Measurements from ENCODE around the gene DNAAF5.
A peak's percentile ranks its signal among the peaks of the same experiment; 100 is the strongest.
"Not testable (repeated sequence)": the region's sequence is repeated elsewhere in the genome, so short reads cannot be mapped to it uniquely, and the experiment has no call there.

Gene DNAAF5

GRCh38 chr7:784971-785370, 58.5 kb downstream of the DNAAF5 start:
- no peak for DNase-seq

- DNase-seq, result no peak
Observed at GRCh38 chr7:785416-785815, 58.9 kb downstream of the DNAAF5 start.

GRCh38 chr7:786472-787255, 60.2 kb downstream of the DNAAF5 start:
- DNase-seq, result peak; percentile 44

GRCh38 chr7:787332-788240, 61.1 kb downstream of the DNAAF5 start:
- no peak for DNase-seq

- no peak for DNase-seq
Observed at GRCh38 chr7:791519-791918, 65.0 kb downstream of the DNAAF5 start.

GRCh38 chr7:794207-794606, 67.7 kb downstream of the DNAAF5 start:
- no peak for DNase-seq

GRCh38 chr7:794671-795329, 68.3 kb downstream of the DNAAF5 start:
- no peak for DNase-seq

- DNase-seq, result not testable (repeated sequence)
Observed at GRCh38 chr7:796434-797169, 70.1 kb downstream of the DNAAF5 start.

- no peak for DNase-seq
Observed at GRCh38 chr7:798921-799470, 72.5 kb downstream of the DNAAF5 start.

GRCh38 chr7:800692-801091, 74.2 kb downstream of the DNAAF5 start:
- no peak for DNase-seq

GRCh38 chr7:801351-801750, 74.9 kb downstream of the DNAAF5 start:
- not testable (repeated sequence) for DNase-seq

- DNase-seq, result no peak
Observed at GRCh38 chr7:801940-802381, 75.5 kb downstream of the DNAAF5 start.

- DNase-seq, result no peak
Observed at GRCh38 chr7:802500-803242, 76.2 kb downstream of the DNAAF5 start.

- DNase-seq, result no peak
Observed at GRCh38 chr7:803243-803635, 76.7 kb downstream of the DNAAF5 start.

GRCh38 chr7:803796-804195, 77.3 kb downstream of the DNAAF5 start:
- not testable (repeated sequence) for DNase-seq

- peak; percentile 5 for DNase-seq
Observed at GRCh38 chr7:805261-805660, 78.8 kb downstream of the DNAAF5 start.

- no peak for DNase-seq
Observed at GRCh38 chr7:815284-816216, 89.1 kb downstream of the DNAAF5 start.

- DNase-seq, result peak; percentile 96
Observed at GRCh38 chr7:816300-816750, 89.8 kb downstream of the DNAAF5 start.

GRCh38 chr7:816751-817671, 90.5 kb downstream of the DNAAF5 start:
- peak; percentile 14 for DNase-seq

Data from inflammatory macrophage treated with lipopolysaccharide for 4 hours (primary cell).